Ureter (tissue), 1 donor: ENCODE data around the gene ZBTB7C. TPM values are rescaled to one million over a fixed set of nuclear protein-coding genes. Genes with fewer than 3 reads are reported as not detected.

Experiments
- DNase-seq: peaks from one replicate; pipeline ENCODE4 v3.0.0-alpha.2; 2020; ENCODE audit warnings: low spot score
- total RNA-seq: library from RNA; stranded (reverse); gene quantifications from one replicate; pipeline ENCODE4 v1.2.4, GENCODE V29; 2023
- donor health status: DM: yes; HTN: yes; CAD: no.

The ZBTB7C gene
- total RNA-seq, 1 donor from 2014 or later: 72.1 TPM

- no peak for DNase-seq
These were observed 9.5 kb upstream of the ZBTB7C start for GRCh38 chr18:48418539-48419276.

- DNase-seq: no peak
These were observed 8.8 kb upstream of the ZBTB7C start for GRCh38 chr18:48417985-48418384.

GRCh38 chr18:48413342-48413741 lies 4.2 kb upstream of the ZBTB7C start:
- DNase-seq: no peak

GRCh38 chr18:48412339-48412929 lies 3.3 kb upstream of the ZBTB7C start:
- no peak for DNase-seq

- DNase-seq: peak; percentile 94
These were observed 1.1 kb upstream of the ZBTB7C start for GRCh38 chr18:48410095-48410920.

GRCh38 chr18:48409591-48410094 lies 460 bp upstream of the ZBTB7C start:
- DNase-seq: no peak

GRCh38 chr18:48408111-48408726 lies 964 bp downstream of the ZBTB7C start:
- DNase-seq: no peak

GRCh38 chr18:48407358-48407757 lies 1.8 kb downstream of the ZBTB7C start:
- DNase-seq: no peak

- DNase-seq: no peak
These were observed 3.2 kb downstream of the ZBTB7C start for GRCh38 chr18:48405978-48406377.

- DNase-seq: no peak
These were observed 4.3 kb downstream of the ZBTB7C start for GRCh38 chr18:48404716-48405507.

- no peak for DNase-seq
These were observed 6.2 kb downstream of the ZBTB7C start for GRCh38 chr18:48402953-48403352.

GRCh38 chr18:48399303-48400075 lies 9.7 kb downstream of the ZBTB7C start:
- no peak for DNase-seq

- no peak for DNase-seq
These were observed 11.1 kb downstream of the ZBTB7C start for GRCh38 chr18:48398074-48398473.

- no peak for DNase-seq
These were observed 12.2 kb downstream of the ZBTB7C start for GRCh38 chr18:48397021-48397420.

- no peak for DNase-seq
These were observed 12.6 kb downstream of the ZBTB7C start for GRCh38 chr18:48396561-48396960.

- DNase-seq: peak; percentile 17
These were observed 13.5 kb downstream of the ZBTB7C start for GRCh38 chr18:48395646-48396045.

- no peak for DNase-seq
These were observed 15.0 kb downstream of the ZBTB7C start for GRCh38 chr18:48394176-48394575.

- DNase-seq: no peak
These were observed 15.4 kb downstream of the ZBTB7C start for GRCh38 chr18:48393776-48394175.

GRCh38 chr18:48393170-48393569 lies 16.0 kb downstream of the ZBTB7C start:
- no peak for DNase-seq

- DNase-seq: no peak
These were observed 16.9 kb downstream of the ZBTB7C start for GRCh38 chr18:48392268-48392667.
